OCI-M2 (cell line): Measurements from ENCODE around the gene C11orf42.
A peak's percentile ranks its signal among the peaks of the same experiment; 100 is the strongest.

Source experiments
- DNase-seq: peaks from one replicate; lab custom pipeline; 2025; ENCODE audit not compliant: unreplicated experiment; lab: John Stamatoyannopoulos, UW

The C11orf42 gene

GRCh38 chr11:6205366-6205765 lies at the start of gene C11orf42:
C11orf42 (plus strand) TSS chr11:6205557; CDS start chr11:6205616, 59 bp downstream.
- DNase-seq, result no peak

- DNase-seq, result no peak
These were observed 48.6 kb upstream of the C11orf42 start for GRCh38 chr11:6156628-6157359.

- no peak for DNase-seq
These were observed 35.1 kb upstream of the C11orf42 start, which contains the start of gene OR52B2 for GRCh38 chr11:6170226-6170625. OR52B2 (minus strand) TSS chr11:6170326; CDS start chr11:6170326, 0 bp downstream.

GRCh38 chr11:6175440-6175839 lies 29.9 kb upstream of the C11orf42 start:
- DNase-seq, result no peak

- DNase-seq, result no peak
These were observed 13.6 kb upstream of the C11orf42 start for GRCh38 chr11:6191742-6192141.

- peak; percentile 34 for DNase-seq
These were observed 11.2 kb upstream of the C11orf42 start for GRCh38 chr11:6194065-6194581.

- DNase-seq, result no peak
These were observed 9.0 kb upstream of the C11orf42 start for GRCh38 chr11:6196396-6196795.

- DNase-seq, result no peak
These were observed 7.7 kb upstream of the C11orf42 start for GRCh38 chr11:6197466-6198200.

GRCh38 chr11:6199174-6199810 lies 6.1 kb upstream of the C11orf42 start, which contains the start of gene OR52W1:
OR52W1 (plus strand) TSS chr11:6199224; CDS start chr11:6199224, 0 bp downstream.
- no peak for DNase-seq

- DNase-seq, result no peak
These were observed 4.4 kb upstream of the C11orf42 start for GRCh38 chr11:6200975-6201374.

- no peak for DNase-seq
These were observed 3.9 kb upstream of the C11orf42 start for GRCh38 chr11:6201481-6201880.

- DNase-seq, result no peak
These were observed 3.3 kb upstream of the C11orf42 start for GRCh38 chr11:6202041-6202440.

- DNase-seq, result no peak
These were observed 2.0 kb upstream of the C11orf42 start for GRCh38 chr11:6203327-6203726.

GRCh38 chr11:6204706-6205105 lies 651 bp upstream of the C11orf42 start:
- DNase-seq, result no peak

- no peak for DNase-seq
These were observed 1.3 kb downstream of the C11orf42 start for GRCh38 chr11:6206456-6207180.

- DNase-seq, result no peak
These were observed 4.4 kb downstream of the C11orf42 start for GRCh38 chr11:6209801-6210200.

GRCh38 chr11:6210274-6210955 lies 5.1 kb downstream of the C11orf42 start:
- no peak for DNase-seq

- DNase-seq, result no peak
These were observed 9.2 kb downstream of the C11orf42 start for GRCh38 chr11:6214530-6214929.

GRCh38 chr11:6216501-6216900 lies 11.1 kb downstream of the C11orf42 start:
- DNase-seq, result no peak

GRCh38 chr11:6217722-6218121 lies 12.4 kb downstream of the C11orf42 start:
- DNase-seq, result no peak
